GM23248 (cell line): ENCODE measurements around the gene USH1G. TPM values are rescaled to one million over a fixed set of nuclear protein-coding genes. Genes with fewer than 3 reads are reported as not detected.

ENCODE experiments used
- DNase-seq: peaks from one replicate; pipeline ENCODE4 v3.0.0-alpha.2; 2015
- H2AFZ ChIP-seq: fragments of 200-600 bp; sonication (generic); 2 replicates; pipeline ENCODE4 v1.6.1; 2016; ENCODE audit warnings: antibody characterized with exemption
- H3F3A ChIP-seq: fragments of 200-600 bp; sonication (generic); 2 replicates; pipeline ENCODE4 v1.6.1; 2016; ENCODE audit warnings: mild to moderate bottlenecking, antibody characterized with exemption, mixed run types; ENCODE audit not compliant: insufficient read depth
- H3K27ac ChIP-seq: fragments of 200-600 bp; sonication (generic); 2 replicates; pipeline ENCODE4 v1.5.1; 2016; ENCODE audit warnings: mild to moderate bottlenecking
- H3K27me3 ChIP-seq: fragments of 200-600 bp; sonication (generic); replicated peaks from 2 replicates; pipeline ENCODE4 v1.6.1; 2016; ENCODE audit warnings: mild to moderate bottlenecking; ENCODE audit not compliant: insufficient read depth
- H3K36me3 ChIP-seq: fragments of 200-600 bp; sonication (generic); 2 replicates; pipeline ENCODE4 v1.6.1; 2016; ENCODE audit warnings: low read depth, mild to moderate bottlenecking
- H3K4me1 ChIP-seq: fragments of 200-600 bp; sonication (generic); 2 replicates; pipeline ENCODE4 v1.6.1; 2016; ENCODE audit warnings: mild to moderate bottlenecking; ENCODE audit not compliant: insufficient read depth
- H3K4me2 ChIP-seq: fragments of 200-600 bp; sonication (generic); one replicate; pipeline ENCODE4 v1.6.1; 2016; ENCODE audit warnings: mild to moderate bottlenecking; ENCODE audit not compliant: unreplicated experiment
- H3K4me3 ChIP-seq: fragments of 200-600 bp; sonication (generic); 2 replicates; pipeline ENCODE4 v1.5.1; 2016; ENCODE audit warnings: mild to moderate bottlenecking
- H3K79me2 ChIP-seq: fragments of 200-600 bp; sonication (generic); 2 replicates; pipeline ENCODE4 v1.6.1; 2016; ENCODE audit warnings: mild to moderate bottlenecking; ENCODE audit not compliant: insufficient read depth
- H3K9ac ChIP-seq: fragments of 200-600 bp; sonication (generic); 2 replicates; pipeline ENCODE4 v1.6.1; 2016; ENCODE audit warnings: mild to moderate bottlenecking
- H3K9me2 ChIP-seq: fragments of 200-600 bp; sonication (generic); 2 replicates; pipeline ENCODE4 v1.6.1; 2016; ENCODE audit warnings: mixed run types, mild to moderate bottlenecking, moderate library complexity; ENCODE audit not compliant: insufficient read depth
- H3K9me3 ChIP-seq: fragments of 200-600 bp; sonication (generic); one replicate; pipeline ENCODE4 v1.6.1; 2017; ENCODE audit warnings: low read depth
- H4K20me1 ChIP-seq: fragments of 200-600 bp; sonication (generic); 2 replicates; pipeline ENCODE4 v1.6.0; 2016; ENCODE audit not compliant: insufficient read depth
- EZH2 ChIP-seq: fragments of 200-600 bp; sonication (generic); IDR thresholded peaks from 2 replicates; pipeline ENCODE4 v1.6.1; 2018; ENCODE audit warnings: antibody characterized with exemption, mild to moderate bottlenecking; ENCODE audit not compliant: insufficient read depth, poor library complexity, severe bottlenecking
- EZH2phosphoT487 ChIP-seq: fragments of 200-600 bp; sonication (generic); IDR thresholded peaks from 2 replicates; pipeline ENCODE4 v1.6.1; 2018; ENCODE audit warnings: antibody characterized with exemption, moderate library complexity, mild to moderate bottlenecking, low read depth; ENCODE audit not compliant: insufficient read depth
- WGBS, 2 experiments: methylation state at CpG; one replicate each; pipeline ENCODE4 v1.1.6; 2015 to 2017; ENCODE audit warnings: low lambda C conversion rate in 2 of 2, low coverage in 1 of 2; ENCODE audit errors: missing lambda C conversion rate in 2 of 2; 5-methylcytosine and 5-hydroxymethylcytosine counted together
- in situ Hi-C: fragments of 300-500 bp; cut with MboI; formaldehyde crosslinking; loops from 2 replicates; pipeline ENCODE4 v1.15.0; 2020
- polyA plus RNA-seq: library from polyadenylated mRNA; unstranded; fragments of >200 nt; fragmentation: Nextera tagmentation; extraction: Ambion mirVana; gene quantifications from 2 replicates; pipeline ENCODE4 v1.2.1, GENCODE V29; 2016
- total RNA-seq: library from RNA; depleted of rRNA; stranded (reverse); fragments of >200 nt; shearing (Covaris generic); gene quantifications from 2 replicates; pipeline ENCODE4 v1.2.3, GENCODE V29; 2014

Gene USH1G
- total and polyA plus RNA-seq, 2 experiments from 2014 or later: not detected

DNA sequence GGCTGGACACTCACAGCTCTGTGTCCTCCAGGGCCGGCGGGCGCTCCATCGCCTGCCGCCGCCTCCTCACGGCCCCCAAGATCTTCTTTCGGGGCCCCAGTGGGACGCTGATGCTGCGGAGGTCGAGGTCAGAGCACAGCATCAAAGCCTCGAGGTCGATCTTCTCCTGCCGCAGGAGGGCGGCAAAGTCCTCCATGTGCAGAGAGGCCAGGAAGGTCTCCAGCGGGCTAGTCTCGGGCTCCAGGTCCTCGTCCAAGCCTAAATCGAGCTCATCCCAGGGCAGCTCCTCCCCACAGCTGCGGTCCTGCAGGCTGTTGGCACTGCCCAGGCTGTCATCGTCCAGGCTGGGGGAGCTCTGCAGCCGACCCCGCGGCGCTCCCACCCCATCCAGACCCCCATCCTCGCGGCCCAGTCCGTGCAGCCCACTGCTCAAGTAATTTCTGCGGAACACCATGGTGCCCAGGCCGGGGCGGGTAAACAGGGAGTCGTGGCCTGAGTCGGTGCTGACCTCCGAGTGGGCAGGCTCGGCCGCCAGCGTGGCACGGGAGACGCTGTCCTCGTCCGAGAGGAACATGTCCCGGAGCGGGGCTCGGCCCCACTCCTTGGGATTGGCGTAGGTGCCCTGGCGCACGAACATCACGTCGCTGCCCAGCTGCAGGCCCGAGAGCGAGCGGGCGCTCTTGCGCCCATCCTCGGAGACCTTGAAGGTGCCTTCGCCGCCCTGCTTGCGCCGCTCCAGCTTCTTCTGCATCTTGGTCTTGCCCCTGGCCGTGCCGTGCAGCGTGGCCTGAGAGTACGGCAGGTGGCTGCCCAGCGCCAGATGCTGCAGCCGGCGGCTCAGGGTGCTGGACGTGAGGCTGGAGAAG, 3.4 kb downstream of the USH1G start:
- Histone ChIP-seq H3K4me1 (no peaks in the 10 kb centered on the region), H2AFZ (peak overlapping the region; percentile 42), H3K9me2 (no peaks in the 10 kb centered on the region), H3F3A (no peaks in the 10 kb centered on the region), H3K4me3 (peak overlapping the region; percentile 27; the same call in 1 of the 2 replicates), H3K79me2 (no peaks in the 10 kb centered on the region), H3K27ac (no peak overlapping the region), H4K20me1 (no peaks in the 10 kb centered on the region), H3K27me3 (peaks cover 50% of the 10 kb centered on the region), H3K4me2 (peak overlapping the region; percentile 58), H3K9me3 (no peaks in the 10 kb centered on the region), H3K9ac (no peak overlapping the region), H3K36me3 (no peaks in the 10 kb centered on the region)
- 23 to 28% methylated on average over 62 to 64 of the region's 67 CpGs for WGBS, 2 experiments
- in situ Hi-C loops: no loop called here
- peak; percentile 65 for DNase-seq
- TF ChIP-seq EZH2phosphoT487 (no peak), EZH2 (peak; percentile 39)

- H3K9me3 ChIP-seq: no peaks in the 10 kb centered on the region
- no peaks in the 10 kb centered on the region for H3K36me3 ChIP-seq
- no peak overlapping the region for H3K4me2 ChIP-seq
- H3K9ac ChIP-seq: no peak overlapping the region
- no peak overlapping the region for H2AFZ ChIP-seq
- no peak overlapping the region for H3K4me3 ChIP-seq
- no peak for DNase-seq
- H3K27me3 ChIP-seq: peaks cover 43% of the 10 kb centered on the region
- no peak overlapping the region for H3K27ac ChIP-seq
- no peaks in the 10 kb centered on the region for H3K79me2 ChIP-seq
- no peak for TF ChIP-seq EZH2
- H3K9me2 ChIP-seq: no peaks in the 10 kb centered on the region
- H3K4me1 ChIP-seq: no peaks in the 10 kb centered on the region
- H3F3A ChIP-seq: no peaks in the 10 kb centered on the region
- WGBS, 2 experiments: 89 to 93% methylated on average over 5 of the region's 5 CpGs
- no peaks in the 10 kb centered on the region for H4K20me1 ChIP-seq
- in situ Hi-C loops: no loop called here
These were observed 4.1 kb downstream of the USH1G start for GRCh38 chr17:74918906-74919305.

GRCh38 chr17:74917430-74917829, 5.6 kb downstream of the USH1G start:
- no peaks in the 10 kb centered on the region for H3K36me3 ChIP-seq
- no peaks in the 10 kb centered on the region for H4K20me1 ChIP-seq
- no peaks in the 10 kb centered on the region for H3F3A ChIP-seq
- H3K27me3 ChIP-seq: peaks cover 29% of the 10 kb centered on the region
- H3K4me1 ChIP-seq: no peaks in the 10 kb centered on the region
- H3K79me2 ChIP-seq: no peaks in the 10 kb centered on the region
- H3K9me2 ChIP-seq: no peaks in the 10 kb centered on the region
- H3K4me2 ChIP-seq: no peak overlapping the region
- in situ Hi-C loops: no loop called here
- TF ChIP-seq EZH2phosphoT487 (no peak), EZH2 (no peak)
- H3K27ac ChIP-seq: no peak overlapping the region
- H3K9ac ChIP-seq: no peak overlapping the region
- 54% methylated on average over 8 to 10 of the region's 10 CpGs for WGBS, 2 experiments
- DNase-seq: no peak
- H3K9me3 ChIP-seq: no peaks in the 10 kb centered on the region
- no peak overlapping the region for H3K4me3 ChIP-seq
- H2AFZ ChIP-seq: no peak overlapping the region

GRCh38 chr17:74916851-74917199, 6.2 kb downstream of the USH1G start:
- Histone ChIP-seq H3K9me2 (no peaks in the 10 kb centered on the region), H3K9ac (no peak overlapping the region), H3K4me3 (no peak overlapping the region), H3K4me2 (no peak overlapping the region), H3K36me3 (no peaks in the 10 kb centered on the region), H3K27ac (no peak overlapping the region), H3K79me2 (no peaks in the 10 kb centered on the region), H3K27me3 (peaks cover 27% of the 10 kb centered on the region), H2AFZ (no peak overlapping the region), H4K20me1 (no peaks in the 10 kb centered on the region), H3K9me3 (no peaks in the 10 kb centered on the region), H3K4me1 (no peaks in the 10 kb centered on the region), H3F3A (no peaks in the 10 kb centered on the region)
- no peak for TF ChIP-seq EZH2
- no peak for TF ChIP-seq EZH2phosphoT487
- in situ Hi-C loops: no loop called here
- no peak for DNase-seq
- WGBS, 2 experiments: 70 to 81% methylated on average over 11 of the region's 11 CpGs
